ENCODE measurements around the gene CLDN20.
"Not testable (repeated sequence)": the region's sequence is repeated elsewhere in the genome, so short reads cannot be mapped to it uniquely, and the experiment has no call there.

CLDN20 gene

GRCh38 chr6:155254139-155254538 is 9.7 kb upstream of the CLDN20 start:
- DNase-seq = no peak
- H3K27ac Mint-ChIP-seq = no peak overlapping the region
- peaks cover 33% of the 10 kb centered on the region for H3K36me3 Mint-ChIP-seq (ENCODE audit: low read depth)
- no peaks in the 10 kb centered on the region for H3K9me3 Mint-ChIP-seq
- H3K4me1 Mint-ChIP-seq = no peaks in the 10 kb centered on the region
- no peak overlapping the region for H3K4me3 Mint-ChIP-seq
- no peaks in the 10 kb centered on the region for H3K27me3 Mint-ChIP-seq
- ATAC-seq = no peak

GRCh38 chr6:155256122-155256795 is 7.6 kb upstream of the CLDN20 start:
- no peak overlapping the region for H3K4me3 Mint-ChIP-seq
- no peak for DNase-seq
- H3K9me3 Mint-ChIP-seq = no peaks in the 10 kb centered on the region
- H3K4me1 Mint-ChIP-seq = peaks cover 7% of the 10 kb centered on the region
- H3K27ac Mint-ChIP-seq = no peak overlapping the region
- peaks cover 35% of the 10 kb centered on the region for H3K36me3 Mint-ChIP-seq (ENCODE audit: low read depth)
- no peaks in the 10 kb centered on the region for H3K27me3 Mint-ChIP-seq
- ATAC-seq = no peak

GRCh38 chr6:155257796-155258195 is 6.0 kb upstream of the CLDN20 start:
- DNase-seq = no peak
- no peaks in the 10 kb centered on the region for H3K9me3 Mint-ChIP-seq
- no peak overlapping the region for H3K27ac Mint-ChIP-seq
- peaks cover 13% of the 10 kb centered on the region for H3K4me1 Mint-ChIP-seq
- ATAC-seq = no peak
- no peaks in the 10 kb centered on the region for H3K27me3 Mint-ChIP-seq
- peaks cover 37% of the 10 kb centered on the region for H3K36me3 Mint-ChIP-seq (ENCODE audit: low read depth)
- no peak overlapping the region for H3K4me3 Mint-ChIP-seq

- no peak for DNase-seq
- H3K27me3 Mint-ChIP-seq = no peaks in the 10 kb centered on the region
- no peak overlapping the region for H3K27ac Mint-ChIP-seq
- H3K4me1 Mint-ChIP-seq = peaks cover 13% of the 10 kb centered on the region
- H3K9me3 Mint-ChIP-seq = no peaks in the 10 kb centered on the region
- no peak overlapping the region for H3K4me3 Mint-ChIP-seq
- peaks cover 25% of the 10 kb centered on the region for H3K36me3 Mint-ChIP-seq (ENCODE audit: low read depth)
- no peak for ATAC-seq
Measured at GRCh38 chr6:155259204-155259603, 4.6 kb upstream of the CLDN20 start.

GRCh38 chr6:155259897-155260296 is 3.9 kb upstream of the CLDN20 start:
- no peak overlapping the region for H3K27ac Mint-ChIP-seq
- no peak overlapping the region for H3K4me3 Mint-ChIP-seq
- H3K4me1 Mint-ChIP-seq = peaks cover 13% of the 10 kb centered on the region
- no peak for ATAC-seq
- no peaks in the 10 kb centered on the region for H3K27me3 Mint-ChIP-seq
- H3K36me3 Mint-ChIP-seq (ENCODE audit: low read depth) = peaks cover 27% of the 10 kb centered on the region
- no peak for DNase-seq
- no peaks in the 10 kb centered on the region for H3K9me3 Mint-ChIP-seq

- Mint-ChIP-seq H3K36me3 (ENCODE audit: low read depth) (peaks cover 22% of the 10 kb centered on the region), H3K27me3 (no peaks in the 10 kb centered on the region), H3K4me1 (peaks cover 13% of the 10 kb centered on the region), H3K27ac (no peak overlapping the region), H3K4me3 (no peak overlapping the region), H3K9me3 (no peaks in the 10 kb centered on the region)
- no peak for ATAC-seq
- no peak for DNase-seq
Measured at GRCh38 chr6:155260686-155261085, 3.1 kb upstream of the CLDN20 start.

GRCh38 chr6:155261111-155261900 is 2.5 kb upstream of the CLDN20 start:
- Mint-ChIP-seq H3K27me3 (no peaks in the 10 kb centered on the region), H3K27ac (no peak overlapping the region), H3K4me1 (peaks cover 13% of the 10 kb centered on the region), H3K9me3 (no peaks in the 10 kb centered on the region), H3K4me3 (no peak overlapping the region), H3K36me3 (ENCODE audit: low read depth) (peaks cover 28% of the 10 kb centered on the region)
- ATAC-seq = no peak
- no peak for DNase-seq

GRCh38 chr6:155262655-155263054 is 1.2 kb upstream of the CLDN20 start:
- peaks cover 13% of the 10 kb centered on the region for H3K4me1 Mint-ChIP-seq
- DNase-seq (no peak), ATAC-seq (no peak)
- no peak overlapping the region for H3K4me3 Mint-ChIP-seq
- H3K36me3 Mint-ChIP-seq (ENCODE audit: low read depth) = peaks cover 28% of the 10 kb centered on the region
- no peaks in the 10 kb centered on the region for H3K27me3 Mint-ChIP-seq
- H3K27ac Mint-ChIP-seq = peak overlapping the region; percentile 49
- no peaks in the 10 kb centered on the region for H3K9me3 Mint-ChIP-seq

GRCh38 chr6:155264693-155265320 is 994 bp downstream of the CLDN20 start:
- H3K4me1 Mint-ChIP-seq = peaks cover 18% of the 10 kb centered on the region
- H3K27ac Mint-ChIP-seq = no peak overlapping the region
- H3K9me3 Mint-ChIP-seq = no peaks in the 10 kb centered on the region
- DNase-seq (no peak), ATAC-seq (no peak)
- peaks cover 27% of the 10 kb centered on the region for H3K36me3 Mint-ChIP-seq (ENCODE audit: low read depth)
- no peak overlapping the region for H3K4me3 Mint-ChIP-seq
- H3K27me3 Mint-ChIP-seq = no peaks in the 10 kb centered on the region

- no peak for DNase-seq
- Mint-ChIP-seq H3K36me3 (ENCODE audit: low read depth) (peaks cover 25% of the 10 kb centered on the region), H3K27me3 (no peaks in the 10 kb centered on the region), H3K4me3 (no peak overlapping the region), H3K27ac (no peak overlapping the region), H3K9me3 (no peaks in the 10 kb centered on the region), H3K4me1 (peaks cover 13% of the 10 kb centered on the region)
- no peak for ATAC-seq
Measured at GRCh38 chr6:155265843-155266535, 2.2 kb downstream of the CLDN20 start.

GRCh38 chr6:155267411-155267810 is 3.6 kb downstream of the CLDN20 start:
- no peak overlapping the region for H3K4me3 Mint-ChIP-seq
- H3K27ac Mint-ChIP-seq = no peak overlapping the region
- no peaks in the 10 kb centered on the region for H3K27me3 Mint-ChIP-seq
- DNase-seq (no peak), ATAC-seq (no peak)
- peaks cover 24% of the 10 kb centered on the region for H3K36me3 Mint-ChIP-seq (ENCODE audit: low read depth)
- no peaks in the 10 kb centered on the region for H3K9me3 Mint-ChIP-seq
- H3K4me1 Mint-ChIP-seq = peaks cover 6% of the 10 kb centered on the region

GRCh38 chr6:155268088-155268867 is 4.5 kb downstream of the CLDN20 start:
- not testable (repeated sequence) for H3K27me3 Mint-ChIP-seq, H3K27ac Mint-ChIP-seq, H3K4me3 Mint-ChIP-seq, DNase-seq, H3K9me3 Mint-ChIP-seq, H3K4me1 Mint-ChIP-seq
- peak; percentile 66 for ATAC-seq
- peaks cover 26% of the 10 kb centered on the region for H3K36me3 Mint-ChIP-seq (ENCODE audit: low read depth)

- DNase-seq (no peak), ATAC-seq (no peak)
- no peaks in the 10 kb centered on the region for H3K9me3 Mint-ChIP-seq
- peaks cover 14% of the 10 kb centered on the region for H3K4me1 Mint-ChIP-seq
- H3K4me3 Mint-ChIP-seq = no peak overlapping the region
- no peaks in the 10 kb centered on the region for H3K27me3 Mint-ChIP-seq
- peaks cover 28% of the 10 kb centered on the region for H3K36me3 Mint-ChIP-seq (ENCODE audit: low read depth)
- H3K27ac Mint-ChIP-seq = no peak overlapping the region
Measured at GRCh38 chr6:155269765-155270164, 6.0 kb downstream of the CLDN20 start.

- no peaks in the 10 kb centered on the region for H3K27me3 Mint-ChIP-seq
- peaks cover 31% of the 10 kb centered on the region for H3K36me3 Mint-ChIP-seq (ENCODE audit: low read depth)
- H3K4me3 Mint-ChIP-seq = no peak overlapping the region
- peaks cover 16% of the 10 kb centered on the region for H3K4me1 Mint-ChIP-seq
- no peaks in the 10 kb centered on the region for H3K9me3 Mint-ChIP-seq
- no peak for ATAC-seq
- DNase-seq = no peak
- H3K27ac Mint-ChIP-seq = no peak overlapping the region
Measured at GRCh38 chr6:155270561-155271091, 6.8 kb downstream of the CLDN20 start.
